Endometrial microvascular endothelial cells (primary cell): ENCODE measurements around the gene DNMT3L. TPM values are rescaled to one million over a fixed set of nuclear protein-coding genes. Genes with fewer than 3 reads are reported as not detected.
"Not testable (repeated sequence)": the region's sequence is repeated elsewhere in the genome, so short reads cannot be mapped to it uniquely, and the experiment has no call there.

Source experiments
- in situ Hi-C: cut with HindIII; loops from 2 replicates; pipeline ENCODE4 v1.10.0; 2017; ENCODE audit warnings: low sequenced_read_pairs, low pct_unique_long_range_greater_than_20kb; ENCODE audit errors: inconsistent ontology term
- total RNA-seq: library from RNA; depleted of rRNA; stranded (reverse); fragments of >200 nt; gene quantifications from one replicate; pipeline ENCODE4 v1.2.3, GENCODE V29; 2015; ENCODE audit errors: inconsistent ontology term

Gene DNMT3L
- total RNA-seq, 1 donor from 2014 or later, result not detected

GRCh38 chr21:44207860-44208646, 53.6 kb downstream of the DNMT3L start:
- in situ Hi-C loops, result not testable (repeated sequence)

- in situ Hi-C loops, result not testable (repeated sequence)
Measured at GRCh38 chr21:44206698-44207676, 54.7 kb downstream of the DNMT3L start.

GRCh38 chr21:44206187-44206586, 55.5 kb downstream of the DNMT3L start:
- in situ Hi-C loops, result not testable (repeated sequence)

GRCh38 chr21:44202590-44203299, 59.0 kb downstream of the DNMT3L start:
- in situ Hi-C loops, result not testable (repeated sequence)

- in situ Hi-C loops, result not testable (repeated sequence)
Measured at GRCh38 chr21:44199997-44200396, 61.7 kb downstream of the DNMT3L start.

- in situ Hi-C loops, result no loop called here
Measured at GRCh38 chr21:44199448-44199847, 62.2 kb downstream of the DNMT3L start.

- in situ Hi-C loops, result not testable (repeated sequence)
Measured at GRCh38 chr21:44197156-44197516, 64.6 kb downstream of the DNMT3L start.

Other genes with a start within 250 kb of the DNMT3L start
- gene TRAPPC10, start 249.6 kb downstream of the DNMT3L start, total RNA-seq, result 19.0 TPM
- gene PWP2, start 154.5 kb downstream of the DNMT3L start, total RNA-seq, result 20.0 TPM
- 13.8 TPM for gene GATD3, start 128.2 kb downstream of the DNMT3L start, total RNA-seq
- under 0.01 TPM for gene ICOSLG, start 21.0 kb downstream of the DNMT3L start, total RNA-seq
- gene AIRE, start 24.0 kb upstream of the DNMT3L start, total RNA-seq, result not detected
- 154 TPM for gene PFKL, start 38.2 kb upstream of the DNMT3L start, total RNA-seq
- 5.6 TPM for gene CFAP410, start 77.5 kb upstream of the DNMT3L start, total RNA-seq
- 19.0 TPM for gene TRPM2, start 91.7 kb upstream of the DNMT3L start, total RNA-seq
- 3.9 TPM for gene LRRC3, start 193.6 kb upstream of the DNMT3L start, total RNA-seq